Choroid plexus epithelial cell (primary cell): ENCODE results near the gene RAD51.
A peak's percentile ranks its signal among the peaks of the same experiment; 100 is the strongest.

Experiments used
- DNase-seq: peaks from one replicate; pipeline ENCODE4 v3.0.0-alpha.2; 2010; ENCODE audit warnings: low read depth
- H3K4me3 ChIP-seq: 2 replicates; pipeline ENCODE4 v1.5.1; 2011; ENCODE audit warnings: low read depth, mild to moderate bottlenecking, control low read depth, low read length, moderate library complexity
- CTCF ChIP-seq: conservative IDR thresholded peaks from 2 replicates; pipeline ENCODE4 v1.5.1; 2011; ENCODE audit warnings: low read depth, mild to moderate bottlenecking, control low read depth, inconsistent platforms, low read length, moderate library complexity

RAD51 gene

GRCh38 chr15:40772014-40772413 is 77.0 kb downstream of the RAD51 start:
- no peak overlapping the region for H3K4me3 ChIP-seq

GRCh38 chr15:40773496-40773895 is 78.5 kb downstream of the RAD51 start:
- H3K4me3 ChIP-seq = no peak overlapping the region
- DNase-seq = no peak
- no peak for TF ChIP-seq CTCF

More at GRCh38 chr15:40772014-40772413, 77.0 kb downstream of the RAD51 start:
- no peak for DNase-seq
- no peak for TF ChIP-seq CTCF

GRCh38 chr15:40773902-40774301 is 78.9 kb downstream of the RAD51 start:
- TF ChIP-seq CTCF = no peak
- no peak for DNase-seq
- H3K4me3 ChIP-seq = no peak overlapping the region

DNA sequence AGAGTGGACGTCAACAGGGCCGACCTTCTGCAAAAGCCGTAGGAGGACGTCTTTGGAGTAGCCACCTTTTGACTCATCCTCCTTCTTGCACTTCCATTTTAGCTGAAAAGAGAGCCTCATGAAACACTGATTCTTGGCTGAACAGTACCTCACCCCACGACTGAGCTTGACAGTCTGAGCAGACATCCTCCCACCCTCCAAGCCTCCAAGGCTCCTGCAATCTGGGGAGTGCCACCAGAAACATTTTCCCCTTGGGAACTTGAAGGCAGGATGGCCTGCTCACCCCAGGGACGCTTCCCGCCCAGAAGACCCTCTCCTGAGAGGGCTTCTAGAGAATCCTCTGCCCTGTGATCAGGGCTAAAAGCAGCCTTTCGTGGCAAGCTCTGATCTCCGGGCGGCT is 80.0 kb downstream of the RAD51 start:
- no peak for TF ChIP-seq CTCF
- no peak overlapping the region for H3K4me3 ChIP-seq
- no peak for DNase-seq

GRCh38 chr15:40775740-40776536 is 81.0 kb downstream of the RAD51 start:
- no peak for DNase-seq
- no peak overlapping the region for H3K4me3 ChIP-seq
- TF ChIP-seq CTCF = no peak

DNA sequence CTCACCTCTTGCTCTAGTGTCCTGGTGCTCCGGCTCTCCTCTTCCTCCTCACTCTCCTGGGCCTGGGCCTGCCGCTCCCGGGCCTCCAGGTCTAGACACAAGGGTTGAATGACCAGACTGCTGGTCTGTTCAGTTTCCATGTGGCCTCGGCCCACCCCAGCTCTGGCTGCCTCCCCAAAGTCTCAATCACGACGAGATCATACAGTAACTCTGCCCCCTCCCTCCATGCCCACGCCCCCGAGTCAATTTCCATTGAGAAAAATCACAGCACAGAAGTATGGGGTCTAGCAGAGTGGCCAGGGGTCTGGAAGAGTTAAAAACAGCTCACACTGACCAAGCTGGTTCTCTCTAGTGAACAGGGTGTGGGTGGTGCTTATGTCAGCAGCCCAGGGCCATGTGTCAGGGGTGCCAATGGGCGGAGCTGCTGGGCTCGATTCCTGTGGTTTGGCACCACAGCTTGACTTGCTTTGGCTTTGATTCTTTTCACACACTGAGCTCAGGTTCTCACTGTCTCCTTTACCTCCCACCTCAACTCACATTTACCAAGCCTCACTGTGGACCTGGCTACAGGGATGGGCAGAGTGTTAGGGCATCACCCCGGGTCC is 81.7 kb downstream of the RAD51 start:
- no peak overlapping the region for H3K4me3 ChIP-seq
- no peak for TF ChIP-seq CTCF
- DNase-seq = peak; percentile 39
